CD4-positive, alpha-beta T cell treated with Interleukin-4 for 4 hours (primary cell): ENCODE data around the gene ZNF888.
"Not testable (repeated sequence)": the region's sequence is repeated elsewhere in the genome, so short reads cannot be mapped to it uniquely, and the experiment has no call there.

Source experiments
- DNase-seq: peaks from one replicate; pipeline ENCODE4 v3.0.0-alpha.2; 2020

Gene ZNF888

GRCh38 chr19:52868031-52868430 is 55.2 kb downstream of the ZNF888 start:
- DNase-seq = not testable (repeated sequence)

DNA sequence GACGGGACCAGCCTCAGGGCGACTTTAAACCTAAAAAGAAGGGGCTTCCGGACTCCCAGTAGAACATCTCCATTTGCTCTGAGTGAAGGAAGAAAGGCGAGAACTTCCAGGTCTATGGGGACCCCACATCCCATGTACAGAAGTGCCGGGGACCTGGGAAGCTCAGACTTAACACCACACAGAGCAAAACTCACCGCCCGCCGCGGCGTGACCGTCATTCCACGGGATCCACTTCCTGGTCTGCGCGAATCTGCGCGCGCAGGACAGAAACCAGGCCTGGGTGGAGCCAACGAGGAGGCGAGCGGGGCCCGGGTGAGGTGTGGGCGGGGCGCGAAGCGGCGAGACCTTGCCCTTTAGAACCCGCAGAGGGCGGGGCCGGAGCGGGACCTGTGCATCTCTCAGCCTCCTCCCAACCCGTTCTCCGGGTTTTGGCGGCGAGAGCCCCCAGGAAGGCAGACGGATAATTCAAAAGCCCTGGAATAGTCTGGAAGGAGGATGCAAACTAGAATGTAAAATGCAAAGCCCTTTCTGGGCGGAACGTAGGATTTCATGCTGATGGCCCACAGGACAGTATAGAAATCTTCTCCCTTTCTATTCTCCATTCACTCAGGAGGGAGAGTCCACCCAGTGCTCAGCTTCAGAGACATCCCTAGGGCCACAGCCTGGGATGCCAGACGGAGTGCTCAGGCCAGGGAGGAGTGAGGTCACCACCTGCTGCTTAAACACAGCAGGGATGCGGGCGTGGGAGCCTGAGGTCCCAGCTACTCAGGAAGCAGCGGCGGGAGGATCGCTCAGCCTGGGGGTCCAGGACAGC is 65.6 kb downstream of the ZNF888 start, which contains the start of gene ZNF468:
ZNF468 (minus strand) TSS at position 242 of the 814 bp plus-strand sequence. CDS start 3,347 bp downstream, outside the sequence.
- peak; percentile 65 for DNase-seq

DNA sequence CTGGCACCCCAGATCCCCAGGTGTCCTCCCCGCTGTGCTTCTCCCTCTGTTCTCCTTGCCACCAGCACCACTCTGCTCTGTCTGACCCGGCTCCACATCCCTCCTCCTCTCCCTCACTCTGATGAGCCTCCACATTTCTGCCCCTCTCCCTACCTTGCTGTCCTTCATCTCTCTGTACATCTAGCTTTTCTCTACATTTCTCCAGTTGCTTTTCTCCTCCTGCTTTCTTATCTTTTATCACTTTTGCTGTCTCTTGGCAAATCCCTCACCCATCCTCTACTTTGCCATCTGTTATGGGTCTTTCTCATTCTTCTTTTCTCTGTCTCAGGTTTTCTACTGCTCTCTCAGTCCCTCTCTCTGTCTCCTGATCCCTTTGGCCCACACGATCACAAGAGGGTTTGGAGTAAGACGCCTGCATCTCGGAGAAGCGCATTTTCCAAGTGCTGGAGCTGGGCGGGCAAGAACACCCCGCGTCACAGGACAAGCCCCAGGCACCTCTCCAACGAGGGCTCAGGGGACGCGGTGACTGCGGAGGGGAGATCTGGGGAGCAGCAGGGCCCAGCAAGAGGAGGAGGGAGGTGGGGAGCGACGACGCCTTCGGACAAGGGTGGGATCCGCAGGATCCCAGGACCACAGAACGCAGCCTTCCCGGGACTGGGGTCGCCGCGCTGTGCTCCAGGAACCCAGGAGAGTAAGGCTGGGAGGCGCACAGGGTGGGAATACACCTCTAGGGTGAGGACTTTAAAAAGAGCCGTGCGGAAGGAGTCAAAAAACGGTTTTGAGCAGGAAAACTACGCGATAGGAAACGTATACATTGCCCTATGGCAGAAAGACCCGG is 66.5 kb downstream of the ZNF888 start:
- DNase-seq = not testable (repeated sequence)
